A549 (cell line): ENCODE data around the gene PHPT1. TPM values are rescaled to one million over a fixed set of nuclear protein-coding genes. Genes with fewer than 3 reads are reported as not detected.
"Not testable (repeated sequence)": the region's sequence is repeated elsewhere in the genome, so short reads cannot be mapped to it uniquely, and the experiment has no call there.

Experiments used
- ATAC-seq, 2 experiments: fragments of 200-7000 bp in 1 of 2; fragments of >200 bp in 1 of 2; cut with Nextera tagmentation in 1 of 2; cut with Tn5 transposase in 1 of 2; 3 replicates each; pipeline versions ENCODE4 v1.8.0 to v1.9.1; 2018 to 2020; ENCODE audit warnings: mild to moderate bottlenecking in 1 of 2, moderate library complexity in 1 of 2
- CTCF ChIA-PET: fragments of 300-600 bp; sonication (Branson Sonifier 250); formaldehyde crosslinking; extraction: SDS; loops from one replicate; lab custom pipeline; 2021; ENCODE audit warnings: antibody characterized with exemption, inconsistent platforms; lab: Yijun Ruan, JAX
- POLR2A ChIA-PET: fragments of 350-600 bp; formaldehyde crosslinking; extraction: SDS; loops from one replicate; lab custom pipeline; 2021; ENCODE audit warnings: antibody characterized with exemption, inconsistent platforms; lab: Yijun Ruan, JAX
- DNase-seq, 2 experiments: peaks; one replicate each; pipeline versions ENCODE4 v3.0.0 to v3.0.0-alpha.2; 2011 to 2016; ENCODE audit warnings: low read depth in 1 of 2, low spot score in 1 of 2
- FAIRE-seq: peaks from 2 replicates; lab custom pipeline; 2011; peaks lifted over from hg19 to GRCh38; lab: Jason Lieb, UNC
- H3K27ac ChIP-seq, 2 experiments: fragments of >200 bp; sonication (Bioruptor Twin); formaldehyde crosslinking; 3 replicates each; pipeline ENCODE4 v1.5.1; 2016 to 2017
- H3K4me1 ChIP-seq: fragments of >200 bp; sonication (Bioruptor Twin); formaldehyde crosslinking; 3 replicates; pipeline ENCODE4 v1.6.1; 2016
- H3K4me2 ChIP-seq: fragments of >200 bp; sonication (Bioruptor Twin); formaldehyde crosslinking; 3 replicates; pipeline ENCODE4 v1.6.1; 2016
- H3K4me3 ChIP-seq: fragments of >200 bp; sonication (Bioruptor Twin); formaldehyde crosslinking; 3 replicates; pipeline ENCODE4 v1.5.1; 2016
- H3K9me3 ChIP-seq: fragments of >200 bp; sonication (Bioruptor Twin); formaldehyde crosslinking; 3 replicates; pipeline ENCODE4 v1.6.1; 2016
- ESRRA ChIP-seq: fragments of 150-350 bp; IDR thresholded peaks from 2 replicates; pipeline ENCODE4 v1.6.1; 2014; ENCODE audit warnings: mild to moderate bottlenecking, low read length, borderline replicate concordance
- GATA3 ChIP-seq: IDR thresholded peaks from 2 replicates; pipeline ENCODE4 v1.6.1; 2012; ENCODE audit warnings: borderline replicate concordance
- JUN ChIP-seq, 2 experiments: fragments of >200 bp; sonication (Bioruptor Twin); formaldehyde crosslinking; IDR thresholded peaks; 2 replicates in 1 of 2; 3 replicates in 1 of 2; pipeline ENCODE4 v1.6.1; 2016 to 2017
- MAZ ChIP-seq: fragments of 150-350 bp; IDR thresholded peaks from 2 replicates; pipeline ENCODE4 v1.6.1; 2014; ENCODE audit warnings: antibody characterized with exemption, low read depth, low read length, borderline replicate concordance
- POLR2AphosphoS2 ChIP-seq: conservative IDR thresholded peaks from 2 replicates; pipeline ENCODE4 v1.6.1; 2012; ENCODE audit warnings: low read length, improper control_type of control experiment, inconsistent platforms
- RAD21 ChIP-seq, 2 experiments: fragments of >200 bp in 1 of 2; sonication (Bioruptor Twin) in 1 of 2; formaldehyde crosslinking in 1 of 2; IDR thresholded peaks in 1 of 2; conservative IDR thresholded peaks in 1 of 2; 2 replicates in 1 of 2; 3 replicates in 1 of 2; pipeline ENCODE4 v1.6.1; 2012 to 2018; ENCODE audit warnings: inconsistent platforms in 1 of 2
- TFCP2L1 ChIP-seq: fragments of 250-450 bp; sonication (Bioruptor Pico); IDR thresholded peaks from 2 replicates; pipeline ENCODE4 v1.5.0; 2021; ENCODE audit warnings: mild to moderate bottlenecking
- whole genome bisulfite sequencing: methylation state at CpG from one replicate; pipeline ENCODE4 v1.1.6; 2017; ENCODE audit errors: missing lambda C conversion rate; 5-methylcytosine and 5-hydroxymethylcytosine counted together
- polyA plus RNA-seq, 4 experiments: library from polyadenylated mRNA; depleted of rRNA in 3 of 4; stranded (reverse); fragments of >200 nt; fragmentation: RNase III in 1 of 4; extraction: RNeasy Plus Mini Kit Qiagen cat#74134 plus additional on column Dnase treatment in 1 of 4; gene quantifications; 2 replicates in 3 of 4; 3 replicates in 1 of 4; pipeline ENCODE4 v1.2.3, GENCODE V29; 2011 to 2017
- TF ChIP-seq, protein P1 (sequence below): IDR thresholded peaks from 2 replicates; pipeline ENCODE4 v1.6.1; 2012
- TF ChIP-seq, protein P2 (sequence below): IDR thresholded peaks from 2 replicates; pipeline ENCODE4 v1.6.1; 2012; ENCODE audit warnings: low read depth, borderline replicate concordance
- TF ChIP-seq, protein P3 (sequence below): fragments of >200 bp; sonication (Bioruptor Twin); formaldehyde crosslinking; IDR thresholded peaks from 3 replicates; pipeline ENCODE4 v1.5.1; 2016
- TF ChIP-seq, protein P4 (sequence below): IDR thresholded peaks from 2 replicates; pipeline ENCODE4 v1.6.1; 2012

Gene PHPT1
- polyA plus RNA-seq, 2 of the 4 experiments (the other 2 are of a cell fraction), result 123 to 234 TPM

GRCh38 chr9:136840877-136841645 is 8.1 kb upstream of the PHPT1 start:
- ATAC-seq, result peak; percentile 41 to 46
- TF ChIP-seq ESRRA (no peak), JUN (IDR thresholded peaks at IDR 0.05) (peak in 1 of 2 experiments; percentile 42; a peak in 1 of 5 replicates), GATA3 (no peak)
- TF ChIP-seq, protein P1, sequence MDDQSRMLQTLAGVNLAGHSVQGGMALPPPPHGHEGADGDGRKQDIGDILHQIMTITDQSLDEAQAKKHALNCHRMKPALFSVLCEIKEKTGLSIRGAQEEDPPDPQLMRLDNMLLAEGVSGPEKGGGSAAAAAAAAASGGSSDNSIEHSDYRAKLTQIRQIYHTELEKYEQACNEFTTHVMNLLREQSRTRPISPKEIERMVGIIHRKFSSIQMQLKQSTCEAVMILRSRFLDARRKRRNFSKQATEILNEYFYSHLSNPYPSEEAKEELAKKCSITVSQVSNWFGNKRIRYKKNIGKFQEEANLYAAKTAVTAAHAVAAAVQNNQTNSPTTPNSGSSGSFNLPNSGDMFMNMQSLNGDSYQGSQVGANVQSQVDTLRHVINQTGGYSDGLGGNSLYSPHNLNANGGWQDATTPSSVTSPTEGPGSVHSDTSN, result peak; percentile 18
- TF ChIP-seq, protein P2, sequence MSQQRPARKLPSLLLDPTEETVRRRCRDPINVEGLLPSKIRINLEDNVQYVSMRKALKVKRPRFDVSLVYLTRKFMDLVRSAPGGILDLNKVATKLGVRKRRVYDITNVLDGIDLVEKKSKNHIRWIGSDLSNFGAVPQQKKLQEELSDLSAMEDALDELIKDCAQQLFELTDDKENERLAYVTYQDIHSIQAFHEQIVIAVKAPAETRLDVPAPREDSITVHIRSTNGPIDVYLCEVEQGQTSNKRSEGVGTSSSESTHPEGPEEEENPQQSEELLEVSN, result no peak
- TF ChIP-seq, all 56 proteins: peak for 2
- no peak for FAIRE-seq
- DNase-seq, result peak in 1 of 2 experiments; percentile 75
- Histone ChIP-seq H3K27ac (peak overlapping the region; percentile 69 to 90), H3K4me3 (peak overlapping the region; percentile 17; the same call in 1 of the 3 replicates), H3K4me2 (peak overlapping the region; percentile 77), H3K4me1 (peaks cover 56% of the 10 kb centered on the region), H3K9me3 (no peaks in the 10 kb centered on the region)
- POLR2A ChIA-PET, result interaction anchor here (1.0 to 1.2 kb wide), 2 partner anchors 25 to 34 kb away, joined by 3 to 4 read pairs; partner anchors contain the start of gene EDF1
- CTCF ChIA-PET, result interaction anchor here (0.6 to 4.7 kb wide), 19 partner anchors 9 to 211 kb away, joined by 3 to 72 read pairs (median 11); partner anchors contain the start of genes MAMDC4 and RABL6
- 67% methylated on average over 20 of the region's 28 CpGs for WGBS

GRCh38 chr9:136841646-136842379 is 7.4 kb upstream of the PHPT1 start:
- TF ChIP-seq, protein P1, result peak; percentile 17; the same call in 1 of the 2 replicates
- TF ChIP-seq POLR2AphosphoS2, result 0 out of 2 replicates have a peak, but pooled peaks have one; percentile 72
- 0 out of 5 replicates have a peak, but pooled peaks of 1 of the 2 experiments have one; percentile 5 for TF ChIP-seq JUN (IDR thresholded peaks at IDR 0.05)
- WGBS, result 31% methylated on average over 13 of the region's 16 CpGs
- peak overlapping the region; percentile 69 to 90 for H3K27ac ChIP-seq
- not testable (repeated sequence) for H3K9me3 ChIP-seq, DNase-seq
- peak; percentile 1 to 13; a peak in 5 of 6 replicates for ATAC-seq
- peak; percentile 13 for FAIRE-seq
- ChIA-PET CTCF (interaction anchor here (0.6 to 4.7 kb wide), 33 partner anchors 10 to 211 kb away, joined by 3 to 72 read pairs (median 6); partner anchors contain the start of genes CLIC3, FBXW5, MAMDC4 and RABL6), POLR2A (interaction anchor here (0.6 to 1.2 kb wide), 4 partner anchors 24 to 157 kb away, joined by 3 to 4 read pairs (median 3); partner anchors contain the start of gene EDF1)
- peak overlapping the region; percentile 77 for H3K4me2 ChIP-seq
- peaks cover 56% of the 10 kb centered on the region for H3K4me1 ChIP-seq
- peak overlapping the region; percentile 45; the same call in 2 of the 3 replicates for H3K4me3 ChIP-seq

- H3K4me3 ChIP-seq, result peak within 1 kb of the TSS; percentile 45
- H3K4me1 ChIP-seq, result peaks cover 56% of the 10 kb centered on the region
- POLR2A ChIA-PET, result interaction anchor here (0.6 to 1.2 kb wide), 4 partner anchors 24 to 156 kb away, joined by 3 to 4 read pairs (median 3); partner anchors contain the start of gene EDF1
- peak within 1 kb of the TSS; percentile 69 to 90 for H3K27ac ChIP-seq
- DNase-seq (peak; percentile 62 to 86), ATAC-seq (peak; percentile 61 to 83)
- 0% methylated on average over 3 of the region's 27 CpGs for WGBS
- TF ChIP-seq RAD21 (conservative IDR thresholded peaks at IDR 0.05 in 1 of 2, IDR thresholded peaks at IDR 0.05 in 1 of 2), result peak; percentile 37 to 39; a peak in 2 of 5 replicates
- TF ChIP-seq, protein P3, sequence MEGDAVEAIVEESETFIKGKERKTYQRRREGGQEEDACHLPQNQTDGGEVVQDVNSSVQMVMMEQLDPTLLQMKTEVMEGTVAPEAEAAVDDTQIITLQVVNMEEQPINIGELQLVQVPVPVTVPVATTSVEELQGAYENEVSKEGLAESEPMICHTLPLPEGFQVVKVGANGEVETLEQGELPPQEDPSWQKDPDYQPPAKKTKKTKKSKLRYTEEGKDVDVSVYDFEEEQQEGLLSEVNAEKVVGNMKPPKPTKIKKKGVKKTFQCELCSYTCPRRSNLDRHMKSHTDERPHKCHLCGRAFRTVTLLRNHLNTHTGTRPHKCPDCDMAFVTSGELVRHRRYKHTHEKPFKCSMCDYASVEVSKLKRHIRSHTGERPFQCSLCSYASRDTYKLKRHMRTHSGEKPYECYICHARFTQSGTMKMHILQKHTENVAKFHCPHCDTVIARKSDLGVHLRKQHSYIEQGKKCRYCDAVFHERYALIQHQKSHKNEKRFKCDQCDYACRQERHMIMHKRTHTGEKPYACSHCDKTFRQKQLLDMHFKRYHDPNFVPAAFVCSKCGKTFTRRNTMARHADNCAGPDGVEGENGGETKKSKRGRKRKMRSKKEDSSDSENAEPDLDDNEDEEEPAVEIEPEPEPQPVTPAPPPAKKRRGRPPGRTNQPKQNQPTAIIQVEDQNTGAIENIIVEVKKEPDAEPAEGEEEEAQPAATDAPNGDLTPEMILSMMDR, result peak; percentile 72
- TF ChIP-seq, protein P1, result peak; percentile 79
- TF ChIP-seq, protein P4, sequence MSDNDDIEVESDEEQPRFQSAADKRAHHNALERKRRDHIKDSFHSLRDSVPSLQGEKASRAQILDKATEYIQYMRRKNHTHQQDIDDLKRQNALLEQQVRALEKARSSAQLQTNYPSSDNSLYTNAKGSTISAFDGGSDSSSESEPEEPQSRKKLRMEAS, result peak; percentile 78
- TF ChIP-seq, protein P2, result peak; percentile 27; the same call in 1 of the 2 replicates
- 0 out of 2 replicates have a peak, but pooled peaks have one; percentile 5 for TF ChIP-seq TFCP2L1
- TF ChIP-seq MAZ, result peak; percentile 63; the same call in 1 of the 2 replicates
- peak in 1 of 2 experiments; percentile 39; a peak in 1 of 5 replicates for TF ChIP-seq JUN (IDR thresholded peaks at IDR 0.05)
- not testable (repeated sequence) for FAIRE-seq, H3K9me3 ChIP-seq
- CTCF ChIA-PET, result interaction anchor here (0.7 to 4.7 kb wide), 35 partner anchors 9 to 210 kb away, joined by 3 to 72 read pairs (median 6); partner anchors contain the start of genes CLIC3, FBXW5, MAMDC4 and PAXX
- H3K4me2 ChIP-seq, result peak within 1 kb of the TSS; percentile 77
Observed at GRCh38 chr9:136842380-136842948, 6.7 kb upstream of the PHPT1 start, which contains the start of gene AJM1. TSS of gene AJM1 (plus strand) at chr9:136842478. CDS start at chr9:136844415, 1,937 bp downstream.

- 15% methylated on average over 7 of the region's 21 CpGs for WGBS
- peak overlapping the region; percentile 63 to 90 for H3K27ac ChIP-seq
- peak overlapping the region; percentile 77 for H3K4me2 ChIP-seq
- H3K9me3 ChIP-seq, DNase-seq, FAIRE-seq, POLR2A ChIA-PET: not testable (repeated sequence)
- peak in 1 of 2 experiments; percentile 3; a peak in 3 of 6 replicates for ATAC-seq
- H3K4me1 ChIP-seq, result peaks cover 54% of the 10 kb centered on the region
- peak overlapping the region; percentile 45; the same call in 2 of the 3 replicates for H3K4me3 ChIP-seq
- CTCF ChIA-PET, result interaction anchor here (1.0 to 4.7 kb wide), 35 partner anchors 8 to 204 kb away, joined by 3 to 72 read pairs (median 6); partner anchors contain the start of genes CLIC3, FBXW5, MAMDC4 and PAXX
Observed at GRCh38 chr9:136843159-136843800, 5.9 kb upstream of the PHPT1 start.
